ENCODE data around the gene NECAP2. TPM values are rescaled to one million over a fixed set of nuclear protein-coding genes. Genes with fewer than 3 reads are reported as not detected.
A peak's percentile ranks its signal among the peaks of the same experiment; 100 is the strongest.

The NECAP2 gene
- polyA plus RNA-seq, 3 donors, result 78.9 to 223 (median 183) TPM

DNA sequence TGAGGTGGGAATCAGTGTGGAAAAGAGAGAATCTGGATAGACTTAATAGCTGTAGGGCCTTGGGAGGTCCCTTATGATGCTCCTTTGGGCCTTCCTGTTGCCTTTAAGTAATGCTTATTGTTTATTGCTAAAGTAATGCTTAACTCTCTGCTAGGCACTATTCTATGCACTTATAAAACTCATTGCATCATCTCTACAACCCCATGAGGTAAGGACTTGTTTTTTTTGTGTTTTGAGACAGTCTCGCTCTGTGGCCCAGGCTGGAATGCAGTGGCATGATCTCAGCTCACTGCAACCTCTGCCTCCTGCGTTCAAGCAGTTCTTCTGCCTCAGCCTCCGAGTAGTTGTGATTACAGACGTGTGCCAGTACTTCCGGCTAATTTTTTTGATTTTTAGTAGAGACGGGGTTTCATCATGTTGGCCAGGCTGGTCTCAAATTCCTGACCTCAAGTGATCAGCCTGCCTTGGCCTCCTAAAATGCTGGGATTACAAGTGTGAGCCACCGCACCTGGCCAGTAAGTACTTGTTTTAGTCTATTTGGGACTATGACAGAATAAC is 22.3 kb downstream of the NECAP2 start:
- H3K36me3 Mint-ChIP-seq, result peaks cover 58 to 81% of the 10 kb centered on the region in 2 donors
- H3K4me1 Mint-ChIP-seq, result peaks cover 2% of the 10 kb centered on the region
- no peak overlapping the region for H3K27ac Mint-ChIP-seq
- Histone ChIP-seq H3K27me3 (ENCODE audit: control insufficient read depth in 2 of 2, insufficient read depth in 2 of 2, low read length in 2 of 2) (no peaks in the 10 kb centered on the region), H3K9me3 (replicated peaks in 1 of 2; ENCODE audit: control insufficient read depth in 1 of 2, insufficient read depth in 1 of 2, low read length in 2 of 2) (no peaks in the 10 kb centered on the region), H3K4me2 (replicated peaks; ENCODE audit: extremely low read depth, low read length, poor library complexity, severe bottlenecking) (no peak overlapping the region), H2AFZ (ENCODE audit: insufficient read depth, low read depth, low read length, poor library complexity, severe bottlenecking) (no peak overlapping the region), H3K79me2 (ENCODE audit: insufficient read depth, low read length) (no peaks in the 10 kb centered on the region), H3K4me1 (ENCODE audit: control insufficient read depth in 1 of 2, insufficient read depth in 2 of 2, low read length in 2 of 2) (no peaks in the 10 kb centered on the region), H3K36me3 (replicated peaks in 1 of 2; ENCODE audit: control insufficient read depth in 1 of 2, insufficient read depth in 2 of 2, low read length in 2 of 2) (peaks cover 50 to 84% of the 10 kb centered on the region in 2 donors), H3K4me3 (replicated peaks in 1 of 3; ENCODE audit: low read depth in 2 of 3, low read length in 3 of 3) (no peak overlapping the region), H3K27ac (ENCODE audit: low read depth in 1 of 2, low read length in 2 of 2) (no peak overlapping the region), H4K20me1 (ENCODE audit: insufficient read depth, low read length) (peaks cover 61% of the 10 kb centered on the region), H3K9ac (ENCODE audit: insufficient read depth, low read length, poor library complexity, severe bottlenecking) (no peak overlapping the region)
- peaks cover 0 to 3% (median 0%) of the 10 kb centered on the region in 3 donors for H3K27me3 Mint-ChIP-seq (ENCODE audit: low read depth in 3 of 3)
- intact Hi-C loops (cut with micrococcal nuclease), result no loop called here
- no peaks in the 10 kb centered on the region for H3K9me3 Mint-ChIP-seq
- 96% methylated on average over 7 of the region's 7 CpGs for WGBS (ENCODE audit: insufficient coverage)
- no peak for DNase-seq
- TF ChIP-seq, protein P1, sequence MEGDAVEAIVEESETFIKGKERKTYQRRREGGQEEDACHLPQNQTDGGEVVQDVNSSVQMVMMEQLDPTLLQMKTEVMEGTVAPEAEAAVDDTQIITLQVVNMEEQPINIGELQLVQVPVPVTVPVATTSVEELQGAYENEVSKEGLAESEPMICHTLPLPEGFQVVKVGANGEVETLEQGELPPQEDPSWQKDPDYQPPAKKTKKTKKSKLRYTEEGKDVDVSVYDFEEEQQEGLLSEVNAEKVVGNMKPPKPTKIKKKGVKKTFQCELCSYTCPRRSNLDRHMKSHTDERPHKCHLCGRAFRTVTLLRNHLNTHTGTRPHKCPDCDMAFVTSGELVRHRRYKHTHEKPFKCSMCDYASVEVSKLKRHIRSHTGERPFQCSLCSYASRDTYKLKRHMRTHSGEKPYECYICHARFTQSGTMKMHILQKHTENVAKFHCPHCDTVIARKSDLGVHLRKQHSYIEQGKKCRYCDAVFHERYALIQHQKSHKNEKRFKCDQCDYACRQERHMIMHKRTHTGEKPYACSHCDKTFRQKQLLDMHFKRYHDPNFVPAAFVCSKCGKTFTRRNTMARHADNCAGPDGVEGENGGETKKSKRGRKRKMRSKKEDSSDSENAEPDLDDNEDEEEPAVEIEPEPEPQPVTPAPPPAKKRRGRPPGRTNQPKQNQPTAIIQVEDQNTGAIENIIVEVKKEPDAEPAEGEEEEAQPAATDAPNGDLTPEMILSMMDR (IDR thresholded peaks at IDR 0.05), result no peak
- no peak overlapping the region for H3K4me3 Mint-ChIP-seq

DNA sequence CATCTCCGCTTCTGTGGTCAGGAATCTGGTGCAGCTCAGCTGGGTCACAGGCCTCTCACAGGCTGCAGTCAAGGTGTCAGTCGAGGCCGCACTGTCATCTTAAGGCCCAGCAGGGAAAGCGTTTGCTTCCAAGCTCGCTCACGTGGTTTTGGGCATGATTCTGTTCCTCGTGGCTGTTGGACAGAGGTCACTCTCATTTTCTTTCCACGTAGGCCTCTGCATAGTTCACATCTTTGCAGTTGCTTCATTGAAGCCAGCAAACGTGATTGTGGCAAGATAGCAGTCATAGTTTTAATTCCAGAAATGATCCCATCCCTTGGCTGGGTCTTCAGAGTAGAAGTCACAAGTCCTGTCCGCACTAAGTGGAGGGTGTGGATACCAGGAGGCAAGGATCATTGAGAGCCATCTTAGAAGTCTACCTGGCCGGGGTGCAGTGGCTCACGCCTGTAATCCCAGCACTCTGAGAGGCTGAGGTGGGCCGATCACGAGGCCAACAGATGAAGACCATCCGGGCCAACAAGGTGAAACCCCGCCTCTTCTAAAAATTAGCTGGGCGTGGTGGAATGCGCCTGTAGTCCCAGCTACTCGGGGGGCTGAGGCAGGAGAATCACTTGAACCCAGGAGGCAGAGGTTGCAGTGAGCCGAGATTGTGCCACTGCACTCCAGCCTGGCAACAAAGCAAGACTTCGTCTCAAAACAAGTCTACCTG is 24.5 kb downstream of the NECAP2 start:
- DNase-seq, result no peak
- TF ChIP-seq, protein P1 (IDR thresholded peaks at IDR 0.05), result no peak
- Histone ChIP-seq H3K27me3 (ENCODE audit: control insufficient read depth in 2 of 2, insufficient read depth in 2 of 2, low read length in 2 of 2) (no peaks in the 10 kb centered on the region), H3K79me2 (ENCODE audit: insufficient read depth, low read length) (no peaks in the 10 kb centered on the region), H3K27ac (ENCODE audit: low read depth in 1 of 2, low read length in 2 of 2) (no peak overlapping the region), H4K20me1 (ENCODE audit: insufficient read depth, low read length) (peaks cover 50% of the 10 kb centered on the region), H3K4me1 (ENCODE audit: control insufficient read depth in 1 of 2, insufficient read depth in 2 of 2, low read length in 2 of 2) (no peaks in the 10 kb centered on the region), H3K4me2 (replicated peaks; ENCODE audit: extremely low read depth, low read length, poor library complexity, severe bottlenecking) (no peak overlapping the region), H2AFZ (ENCODE audit: insufficient read depth, low read depth, low read length, poor library complexity, severe bottlenecking) (no peak overlapping the region), H3K9me3 (replicated peaks in 1 of 2; ENCODE audit: control insufficient read depth in 1 of 2, insufficient read depth in 1 of 2, low read length in 2 of 2) (no peaks in the 10 kb centered on the region), H3K4me3 (replicated peaks in 1 of 3; ENCODE audit: low read depth in 2 of 3, low read length in 3 of 3) (no peak overlapping the region), H3K9ac (ENCODE audit: insufficient read depth, low read length, poor library complexity, severe bottlenecking) (no peak overlapping the region), H3K36me3 (replicated peaks in 1 of 2; ENCODE audit: control insufficient read depth in 1 of 2, insufficient read depth in 2 of 2, low read length in 2 of 2) (peaks cover 28 to 72% of the 10 kb centered on the region in 2 donors)
- 97% methylated on average over 20 of the region's 21 CpGs for WGBS (ENCODE audit: insufficient coverage)
- peaks cover 41 to 72% of the 10 kb centered on the region in 2 donors for H3K36me3 Mint-ChIP-seq
- no peaks in the 10 kb centered on the region for H3K9me3 Mint-ChIP-seq
- peaks cover 2% of the 10 kb centered on the region for H3K4me1 Mint-ChIP-seq
- H3K27me3 Mint-ChIP-seq (ENCODE audit: low read depth in 3 of 3), result peaks cover 0 to 3% (median 0%) of the 10 kb centered on the region in 3 donors
- no peak overlapping the region for H3K4me3 Mint-ChIP-seq
- intact Hi-C loops (cut with micrococcal nuclease), result no loop called here
- peak overlapping the region in 4 of 7 donors; percentile 24 to 38 (median 28) for H3K27ac Mint-ChIP-seq

Measured in CD14-positive monocyte (primary cell).